ENCODE results near the gene ZNF354C.

The ZNF354C gene

DNA sequence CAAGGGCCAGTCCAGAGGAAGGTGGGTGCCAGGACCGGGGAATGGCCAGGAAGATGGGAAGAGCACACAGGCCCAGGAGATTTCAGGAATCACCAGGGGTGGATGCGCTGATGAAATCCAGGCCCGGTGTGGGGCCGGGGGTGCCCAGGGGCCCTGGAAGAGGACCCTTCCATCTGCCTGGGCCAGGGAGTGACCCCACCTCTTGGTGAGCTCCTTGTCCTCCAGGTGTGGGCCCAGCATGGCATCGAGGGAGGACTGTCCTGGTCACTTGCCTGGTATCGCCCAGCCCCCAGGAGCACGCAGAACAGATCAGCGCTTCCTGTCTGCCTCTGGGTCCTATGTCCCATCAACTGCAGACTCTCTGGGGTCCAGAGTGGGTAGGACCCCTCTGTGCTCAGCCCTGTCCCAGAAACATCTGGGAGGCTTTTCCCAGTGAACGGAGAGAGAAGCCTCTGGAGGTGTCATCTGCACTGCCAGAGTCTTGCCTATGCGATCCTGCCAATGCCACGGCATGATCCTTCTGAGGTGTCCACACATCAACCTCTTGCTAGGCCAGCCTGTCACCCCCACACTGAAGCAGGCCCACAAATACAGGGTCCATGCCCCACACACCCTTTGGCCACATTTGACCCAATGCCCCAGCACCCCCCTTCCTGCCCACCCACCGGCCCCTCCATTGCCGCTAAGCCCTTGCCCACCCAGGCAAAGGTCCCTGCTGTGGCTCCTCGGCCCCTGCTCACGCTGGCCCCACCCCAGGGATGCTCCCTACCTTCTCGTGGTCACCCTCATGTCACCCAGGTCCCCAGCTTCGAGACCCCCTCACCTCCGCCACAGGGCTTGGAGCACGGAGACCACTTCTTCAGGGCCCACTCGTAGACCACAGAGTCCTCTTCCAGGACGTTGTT, 67.2 kb downstream of the ZNF354C start:
- DNase-seq: no peak

GRCh38 chr5:179128041-179128365, 67.8 kb downstream of the ZNF354C start:
- DNase-seq: no peak

DNA sequence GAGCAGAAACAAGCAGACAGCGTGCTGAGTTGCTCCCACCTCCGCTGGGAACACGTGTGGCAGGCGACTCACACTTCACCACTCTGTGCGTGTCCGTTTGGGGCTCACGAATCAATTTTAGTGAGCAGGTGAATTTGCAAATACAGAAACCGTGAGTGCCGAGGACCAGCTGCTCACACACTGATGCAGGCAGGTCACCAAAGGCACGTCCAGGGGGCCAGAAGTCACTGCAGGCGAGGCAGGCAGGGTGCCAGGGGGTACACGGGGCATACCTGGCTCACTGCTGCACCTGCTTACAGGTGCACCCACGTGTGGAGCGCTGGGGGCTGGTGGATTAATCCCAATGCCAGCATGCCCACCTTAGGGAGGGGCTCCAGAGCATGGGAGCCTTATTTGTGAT, 68.8 kb downstream of the ZNF354C start:
- no peak for DNase-seq

DNA sequence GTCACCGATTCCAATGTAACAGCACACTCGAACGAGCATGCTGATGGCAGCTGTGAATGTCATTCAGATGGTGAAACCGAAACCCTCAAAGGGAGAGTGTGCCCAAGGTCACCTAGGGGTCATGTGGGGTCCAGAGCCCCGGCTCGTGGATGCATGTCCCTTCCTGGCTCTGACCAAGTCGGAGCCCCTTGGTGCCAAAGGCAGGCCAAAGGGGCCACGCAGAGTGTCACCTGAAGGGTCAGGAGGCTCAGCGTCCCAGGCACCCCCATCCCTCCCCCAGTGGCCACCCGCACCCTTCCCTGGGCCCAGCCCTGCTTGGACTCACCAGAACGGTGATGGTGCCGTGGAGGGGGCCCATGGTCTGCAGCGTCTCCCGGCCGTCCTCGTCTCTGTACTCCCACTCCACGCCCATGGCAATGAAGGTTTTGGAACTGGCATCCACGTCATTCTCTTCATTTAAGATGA, 69.5 kb downstream of the ZNF354C start:
- no peak for DNase-seq

GRCh38 chr5:179130101-179130681, 70.0 kb downstream of the ZNF354C start:
- no peak for DNase-seq

DNA sequence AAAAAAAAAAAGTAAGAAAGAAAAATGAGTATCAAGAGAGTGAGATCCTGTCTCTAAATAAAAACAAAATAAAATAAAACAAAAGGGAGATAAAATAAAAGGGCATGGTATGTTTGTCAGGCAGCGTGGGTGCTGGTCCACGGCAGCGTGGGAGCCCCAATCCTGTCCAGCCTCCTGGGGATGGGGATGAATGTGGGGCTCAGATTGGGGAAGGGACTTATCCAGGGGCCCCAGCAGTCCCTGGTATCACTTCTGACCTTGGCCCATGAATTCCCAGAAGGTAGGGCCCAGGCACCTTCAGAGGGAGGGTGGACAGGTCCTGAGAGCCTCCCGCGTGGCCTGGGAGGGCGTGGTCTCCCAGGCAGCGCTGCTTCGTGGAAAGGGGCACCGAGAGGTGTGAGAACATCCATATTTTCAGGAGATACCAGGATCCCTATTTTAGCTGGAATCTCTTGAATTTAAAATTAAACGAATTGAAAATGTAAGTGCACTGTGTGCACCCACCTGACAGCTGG, 71.2 kb downstream of the ZNF354C start:
- DNase-seq: no peak

GRCh38 chr5:179131886-179132585, 71.9 kb downstream of the ZNF354C start:
- DNase-seq: no peak

DNA sequence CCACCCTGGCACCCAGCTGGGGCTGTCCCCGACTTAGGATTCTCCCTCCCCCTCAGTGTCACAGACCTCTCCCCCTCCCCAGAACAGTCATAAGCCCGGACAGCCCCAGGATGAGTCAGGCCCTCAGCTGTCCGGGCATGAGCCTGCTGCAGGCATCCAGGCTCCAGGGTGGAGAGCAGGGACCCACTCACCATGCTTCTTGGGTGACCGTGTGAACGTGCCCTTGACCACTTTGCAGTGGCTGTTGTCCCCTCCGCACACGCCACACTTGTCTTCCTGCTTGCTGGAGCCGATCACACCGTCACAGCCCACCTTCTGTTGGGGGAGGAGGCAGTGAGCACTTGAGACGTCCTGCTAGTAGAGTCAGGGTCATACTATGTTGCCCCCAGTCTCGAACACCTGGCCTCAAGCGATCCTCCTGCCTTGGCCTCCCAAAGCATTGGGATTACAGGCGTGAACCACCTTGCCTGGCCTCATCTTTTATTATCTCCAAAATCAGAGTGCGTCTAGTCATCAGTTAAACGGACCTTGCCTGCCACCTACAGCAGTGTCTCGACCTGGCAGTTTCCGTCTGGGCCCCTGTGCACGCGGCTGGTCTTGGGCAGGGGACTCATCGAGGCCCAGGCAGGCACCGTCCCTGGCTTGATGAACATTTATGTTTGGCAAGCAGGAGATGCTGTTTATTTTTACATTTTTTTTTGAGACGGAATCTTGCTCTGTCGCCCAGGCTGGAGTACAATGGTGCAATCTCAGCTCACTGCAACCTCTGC, 72.6 kb downstream of the ZNF354C start:
- DNase-seq: no peak

All from nucleus accumbens (tissue), 56 donors.